Measurements from ENCODE around the gene ADSL.

GRCh38 chr22:40300316-40300715 lies 46.0 kb upstream of the ADSL start:
- no peak for TF ChIP-seq BRF2 (IDR thresholded peaks at IDR 0.05; ENCODE audit: borderline replicate concordance, insufficient read depth, insufficient read length)
- TF ChIP-seq POLR2A (conservative IDR thresholded peaks at IDR 0.05): no peak
- no peak for TF ChIP-seq ZNF263 (CRISPR knock-in tag; IDR thresholded peaks at IDR 0.05; ENCODE audit: borderline replicate concordance)

Measured in K562 (cell line).